Right ventricle myocardium superior (tissue), 1 donor: ENCODE results near the gene ADORA3. TPM values are rescaled to one million over a fixed set of nuclear protein-coding genes. Genes with fewer than 3 reads are reported as not detected.
A peak's percentile ranks its signal among the peaks of the same experiment; 100 is the strongest.

Source experiments
- ATAC-seq: fragments of 200-7000 bp; cut with Tn5 transposase; one replicate; pipeline ENCODE4 v1.9.1; 2020; ENCODE audit warnings: mild to moderate bottlenecking; ENCODE audit not compliant: poor library complexity
- DNase-seq: peaks from one replicate; pipeline ENCODE4 v3.0.0-alpha.2; 2020
- intact Hi-C: fragments of 100-400 bp; cut with DNase I; formaldehyde crosslinking; loops from one replicate; pipeline ENCODE4 v1.11.2; 2022
- total RNA-seq: library from RNA; stranded (reverse); fragmentation: NEBNext Ultra II Directional; extraction: Animal tissue kit (Norgen Biotek cat#: 25700); gene quantifications from one replicate; pipeline ENCODE4 v1.2.1, GENCODE V29; 2021
- donor health status: DM: no; HTN: yes; CAD: no; lungs with severe emphysema.

ADORA3 gene
- total RNA-seq, 1 donor from 2014 or later, result 3.3 TPM

DNA sequence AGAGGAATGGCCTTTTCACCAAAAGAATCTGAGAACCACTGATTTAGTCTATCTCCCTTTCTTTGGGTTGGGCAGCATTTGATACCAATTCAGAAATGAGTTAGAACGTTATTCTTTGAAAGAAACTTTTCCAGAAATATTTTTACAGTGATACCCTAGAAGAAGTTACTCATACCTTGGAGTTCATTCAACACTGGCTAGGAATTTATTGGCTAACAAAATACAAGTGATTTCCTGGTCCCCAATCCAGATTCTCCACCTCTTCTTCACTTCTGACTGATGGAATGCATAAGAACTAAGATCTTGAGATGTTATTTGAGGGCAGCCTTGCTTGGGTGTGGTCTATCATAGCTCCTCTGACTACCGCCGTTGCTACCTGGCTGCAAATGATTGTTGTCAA lies 20.3 kb downstream of the ADORA3 start:
- ATAC-seq, result no peak
- DNase-seq, result no peak
- intact Hi-C loops, result loop anchor here (5.0 kb wide), 1 partner anchor 274 kb away; the partner anchor contains the start of gene DDX20

- intact Hi-C loops, result loop anchor here (5.0 kb wide), 1 partner anchor 276 kb away; the partner anchor contains the start of gene DDX20
- ATAC-seq (peak; percentile 96), DNase-seq (peak; percentile 89)
Measured at GRCh38 chr1:111481387-111482221, 21.8 kb downstream of the ADORA3 start.

GRCh38 chr1:111480674-111481073 lies 22.8 kb downstream of the ADORA3 start:
- no peak for DNase-seq
- intact Hi-C loops, result loop anchor here (5.0 kb wide), 1 partner anchor 277 kb away; the partner anchor contains the start of gene DDX20
- ATAC-seq, result no peak

GRCh38 chr1:111476761-111477309 lies 26.6 kb downstream of the ADORA3 start:
- DNase-seq, result no peak
- intact Hi-C loops, result no loop called here
- no peak for ATAC-seq

GRCh38 chr1:111476214-111476613 lies 27.2 kb downstream of the ADORA3 start:
- intact Hi-C loops, result no loop called here
- ATAC-seq, result no peak
- DNase-seq, result no peak

- intact Hi-C loops, result no loop called here
- DNase-seq (no peak), ATAC-seq (no peak)
Measured at GRCh38 chr1:111475701-111476100, 27.7 kb downstream of the ADORA3 start.

- intact Hi-C loops, result no loop called here
- DNase-seq (no peak), ATAC-seq (peak; percentile 36)
Measured at GRCh38 chr1:111474521-111474920, 28.9 kb downstream of the ADORA3 start.

DNA sequence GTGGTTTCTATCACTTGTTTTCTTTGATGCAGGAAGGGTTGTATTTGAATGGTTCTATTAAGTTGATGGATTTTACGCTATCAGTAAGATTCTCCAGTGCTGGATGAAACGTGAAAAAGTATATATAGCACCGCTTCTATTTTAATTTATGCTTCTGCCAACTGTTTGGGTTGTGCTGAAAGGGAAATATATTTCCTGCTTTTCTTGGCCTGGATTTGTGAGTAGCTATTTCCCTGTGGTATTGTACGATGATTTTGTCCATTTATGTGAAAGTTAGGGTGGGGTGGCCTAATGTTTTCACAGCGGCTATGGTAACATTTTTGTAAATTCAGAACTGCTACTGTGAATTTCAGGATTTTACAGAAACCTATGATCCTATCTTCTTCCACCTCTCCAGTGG lies 29.3 kb downstream of the ADORA3 start:
- ATAC-seq, result peak; percentile 29
- intact Hi-C loops, result no loop called here
- DNase-seq, result no peak

- no peak for DNase-seq
- intact Hi-C loops, result no loop called here
- no peak for ATAC-seq
Measured at GRCh38 chr1:111471538-111471937, 31.9 kb downstream of the ADORA3 start.

DNA sequence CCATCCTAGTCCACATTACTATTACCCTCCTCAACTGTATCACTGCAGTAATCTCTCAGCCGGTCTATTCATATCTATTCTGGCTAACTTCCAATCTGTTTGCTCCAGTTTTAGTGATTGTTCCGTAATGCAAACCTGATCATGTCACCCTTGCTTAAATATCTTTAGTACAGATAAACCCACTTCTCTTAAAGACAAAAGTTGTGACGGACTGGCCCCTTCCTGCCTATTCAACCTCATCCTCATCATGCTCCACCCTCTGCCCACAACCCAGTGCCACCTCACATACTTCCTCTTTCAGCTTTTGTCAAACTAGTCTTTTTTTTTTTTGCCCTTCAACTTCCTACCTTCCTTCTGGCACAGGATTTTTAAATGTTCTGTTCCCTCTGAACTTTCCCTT lies 32.4 kb downstream of the ADORA3 start:
- intact Hi-C loops, result no loop called here
- ATAC-seq (peak; percentile 51), DNase-seq (peak; percentile 48)

GRCh38 chr1:111470596-111470995 lies 32.8 kb downstream of the ADORA3 start:
- ATAC-seq (no peak), DNase-seq (no peak)
- intact Hi-C loops, result no loop called here

DNA sequence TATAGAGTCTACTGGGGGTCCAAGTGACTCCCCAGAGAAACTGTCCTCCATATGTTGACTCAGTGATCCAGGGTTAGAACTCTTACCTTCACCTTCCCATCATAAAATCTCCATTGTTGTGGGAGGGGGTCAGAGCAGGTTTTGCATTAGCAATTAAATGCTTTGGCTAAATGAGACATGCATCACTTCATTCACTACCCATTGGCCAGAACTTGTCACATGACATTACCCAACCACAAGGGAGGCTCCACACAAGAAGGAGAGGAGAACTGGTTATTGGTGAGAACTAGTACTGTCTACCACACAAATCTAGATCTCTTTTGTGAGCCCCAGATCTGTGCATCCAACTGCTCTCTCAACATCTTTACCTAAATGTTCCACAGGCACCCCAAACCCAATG lies 33.9 kb downstream of the ADORA3 start:
- ATAC-seq (no peak), DNase-seq (no peak)
- intact Hi-C loops, result no loop called here

GRCh38 chr1:111468717-111469100 lies 34.7 kb downstream of the ADORA3 start:
- intact Hi-C loops, result no loop called here
- ATAC-seq, result no peak
- DNase-seq, result no peak

- intact Hi-C loops, result no loop called here
- ATAC-seq, result no peak
- no peak for DNase-seq
Measured at GRCh38 chr1:111467865-111468716, 35.3 kb downstream of the ADORA3 start.

DNA sequence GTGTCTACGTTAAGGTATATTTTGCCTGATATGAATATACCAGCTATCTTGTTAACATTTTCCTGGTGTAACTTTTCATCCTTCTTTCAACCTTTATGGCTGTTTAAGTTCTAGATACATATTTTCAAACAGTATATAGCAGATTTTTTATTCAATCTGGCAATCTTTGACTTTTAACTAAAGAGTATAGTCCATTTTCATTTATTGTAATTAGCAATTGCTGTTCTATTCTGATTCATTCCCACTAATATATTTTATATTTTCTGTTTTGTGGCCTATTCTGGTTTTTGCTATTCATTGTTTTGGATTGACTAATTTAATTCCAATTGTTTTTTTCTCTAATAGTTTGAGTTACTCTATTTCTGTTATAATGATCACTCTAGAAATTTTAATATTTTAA lies 37.0 kb downstream of the ADORA3 start:
- no peak for ATAC-seq
- intact Hi-C loops, result no loop called here
- DNase-seq, result no peak

DNA sequence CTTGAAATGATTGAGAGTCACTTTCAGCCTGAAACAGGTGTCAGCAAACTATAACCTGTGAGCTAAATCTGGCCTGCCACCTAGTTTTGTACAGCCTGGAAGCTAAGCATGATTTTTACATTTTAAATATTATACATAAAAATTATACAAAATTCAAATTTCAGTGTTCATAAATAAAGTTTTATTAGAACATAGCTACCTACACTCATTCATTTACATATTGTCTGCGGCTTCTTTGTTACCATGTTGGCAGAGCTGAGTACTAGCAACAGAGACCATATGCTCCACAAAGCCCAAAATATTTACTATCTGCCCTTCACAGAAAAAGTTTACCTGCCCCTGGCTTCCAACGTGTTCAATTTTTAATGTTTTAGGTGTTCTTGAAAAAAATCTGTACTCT lies 37.7 kb downstream of the ADORA3 start:
- DNase-seq, result no peak
- intact Hi-C loops, result no loop called here
- ATAC-seq, result no peak

GRCh38 chr1:111463029-111463683 lies 40.3 kb downstream of the ADORA3 start:
- intact Hi-C loops, result no loop called here
- no peak for DNase-seq
- no peak for ATAC-seq

GRCh38 chr1:111462370-111463028 lies 40.9 kb downstream of the ADORA3 start:
- ATAC-seq (no peak), DNase-seq (no peak)
- intact Hi-C loops, result no loop called here
